HL-60/S4 treated with phorbol 12-myristate 13-acetate at 8.2 ng/mL for 4 days and 3 days (cell line): ENCODE data around the gene SDR39U1.

Experiments
- in situ Hi-C: fragments of 300-500 bp; cut with MboI; formaldehyde crosslinking; loops from 2 replicates; pipeline ENCODE4 v1.15.0; 2022; ENCODE audit warnings: low sequenced_read_pairs

Gene SDR39U1

DNA sequence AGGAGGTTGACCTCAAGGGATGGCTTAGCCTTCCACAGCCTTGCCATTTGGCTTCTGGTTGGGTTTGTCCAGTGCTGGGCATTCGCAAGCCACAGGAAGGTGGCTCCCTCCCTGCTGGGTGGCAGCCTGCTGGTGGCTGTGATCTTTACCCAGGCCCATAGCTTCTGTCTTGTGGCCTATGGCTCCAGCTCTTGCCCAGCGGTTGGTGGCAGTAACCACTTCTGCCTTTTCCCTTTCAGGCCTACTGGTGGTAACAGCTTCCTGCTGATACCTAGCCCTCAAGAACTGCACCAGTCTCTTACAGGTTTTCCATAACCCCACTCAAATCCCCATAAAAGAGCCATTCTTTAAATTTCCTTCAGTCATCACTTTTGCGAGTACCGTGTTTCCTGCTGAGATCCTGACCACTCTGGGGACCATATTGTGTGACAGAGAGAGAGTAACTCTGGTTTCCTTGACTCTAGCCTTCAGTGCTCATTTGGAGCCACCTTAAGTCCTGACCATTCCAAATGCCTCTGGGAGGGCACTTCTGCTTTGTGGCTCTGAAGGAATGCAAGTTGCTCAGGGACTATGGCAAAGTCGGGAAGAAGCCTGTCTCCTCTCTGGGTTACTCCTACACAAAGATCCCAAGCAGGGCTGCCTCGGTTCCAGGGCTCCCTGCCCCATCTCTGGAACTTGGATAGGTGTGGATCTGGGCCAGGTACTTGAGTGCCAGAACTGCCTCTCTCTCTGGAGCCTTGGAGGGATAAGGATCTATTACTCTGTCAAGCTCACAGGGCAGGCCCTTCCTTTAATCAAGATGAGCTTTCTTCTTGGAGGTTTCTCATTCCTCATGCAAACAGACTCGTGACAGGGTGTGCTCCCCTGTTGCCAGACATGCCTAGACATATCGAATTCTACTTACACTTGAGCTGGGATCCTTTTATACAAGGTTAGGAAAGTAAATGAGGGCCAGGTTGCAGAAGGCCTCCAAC is 46.7 kb downstream of the SDR39U1 start:
- in situ Hi-C loops: no loop called here

DNA sequence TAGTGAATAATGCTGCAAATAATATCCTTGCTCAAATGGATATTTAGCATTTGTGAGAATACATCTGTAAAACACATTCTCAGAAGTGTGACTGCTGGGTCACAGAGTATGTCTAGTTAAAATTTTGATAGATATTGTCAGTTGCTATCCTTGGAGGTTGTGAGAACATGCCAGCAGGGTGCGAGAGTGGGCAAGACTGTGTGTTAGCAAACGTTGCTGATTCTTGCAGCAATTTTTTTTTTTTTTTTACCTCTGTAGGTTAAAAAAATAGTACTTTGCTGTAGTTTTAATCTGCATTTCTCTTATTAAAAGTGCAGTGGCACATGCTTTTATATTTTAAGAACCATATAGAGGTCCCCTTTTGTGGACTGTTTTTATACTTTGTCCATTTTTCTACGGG is 48.3 kb downstream of the SDR39U1 start:
- in situ Hi-C loops: no loop called here

GRCh38 chr14:24392325-24393091 is 50.1 kb downstream of the SDR39U1 start:
- in situ Hi-C loops: no loop called here

- in situ Hi-C loops: no loop called here
Observed at GRCh38 chr14:24390701-24391468, 51.7 kb downstream of the SDR39U1 start.
